Measurements from ENCODE around the gene HAUS3. TPM values are rescaled to one million over a fixed set of nuclear protein-coding genes. Genes with fewer than 3 reads are reported as not detected.

Gene HAUS3
- total RNA-seq, 1 experiment from 2014 or later: 18.0 TPM

DNA sequence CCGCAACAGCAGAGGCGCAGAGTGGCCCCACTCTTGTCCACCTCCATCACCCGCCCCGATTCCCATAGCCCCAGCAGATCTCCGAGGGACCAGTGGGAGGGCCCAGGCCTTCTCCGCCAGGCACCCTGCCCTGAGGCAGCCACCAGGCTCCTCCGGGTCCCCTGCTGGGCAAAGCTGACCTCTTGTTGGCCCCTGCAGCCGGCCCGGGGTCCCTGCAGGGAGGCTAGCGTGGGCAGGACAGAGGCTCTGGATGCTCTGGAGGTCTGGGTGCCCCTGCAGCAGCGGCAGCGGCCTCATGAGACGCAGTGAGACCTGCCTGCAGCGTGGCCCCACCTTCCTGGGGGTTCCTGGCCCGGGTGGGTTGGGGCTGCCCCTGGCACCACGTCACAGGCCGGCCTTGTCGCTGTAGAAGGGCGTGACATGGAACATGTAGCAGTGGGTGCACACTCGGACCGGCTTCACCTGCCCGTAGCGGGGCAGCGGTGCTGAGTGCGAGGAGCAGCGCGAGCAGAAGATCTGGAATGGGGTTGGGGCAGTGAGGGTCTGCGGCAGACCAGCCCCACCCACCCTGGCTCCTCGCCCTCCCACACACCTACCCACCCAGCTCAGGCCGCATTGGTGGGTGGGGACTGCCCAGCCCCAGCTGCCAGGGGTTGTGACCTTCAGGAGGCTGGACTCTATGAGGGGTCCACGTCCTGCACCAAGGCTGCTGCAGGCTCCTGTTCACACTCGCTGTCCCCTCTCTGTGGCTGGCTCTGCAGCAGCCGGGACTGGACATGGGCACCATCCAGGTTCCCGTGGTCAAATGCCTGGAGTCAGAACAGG lies 28.6 kb upstream of the HAUS3 start:
- no peaks in the 10 kb centered on the region for H3K9me3 Mint-ChIP-seq

More for the DNA sequence above, 28.6 kb upstream of the HAUS3 start:
- TF ChIP-seq, protein P1, sequence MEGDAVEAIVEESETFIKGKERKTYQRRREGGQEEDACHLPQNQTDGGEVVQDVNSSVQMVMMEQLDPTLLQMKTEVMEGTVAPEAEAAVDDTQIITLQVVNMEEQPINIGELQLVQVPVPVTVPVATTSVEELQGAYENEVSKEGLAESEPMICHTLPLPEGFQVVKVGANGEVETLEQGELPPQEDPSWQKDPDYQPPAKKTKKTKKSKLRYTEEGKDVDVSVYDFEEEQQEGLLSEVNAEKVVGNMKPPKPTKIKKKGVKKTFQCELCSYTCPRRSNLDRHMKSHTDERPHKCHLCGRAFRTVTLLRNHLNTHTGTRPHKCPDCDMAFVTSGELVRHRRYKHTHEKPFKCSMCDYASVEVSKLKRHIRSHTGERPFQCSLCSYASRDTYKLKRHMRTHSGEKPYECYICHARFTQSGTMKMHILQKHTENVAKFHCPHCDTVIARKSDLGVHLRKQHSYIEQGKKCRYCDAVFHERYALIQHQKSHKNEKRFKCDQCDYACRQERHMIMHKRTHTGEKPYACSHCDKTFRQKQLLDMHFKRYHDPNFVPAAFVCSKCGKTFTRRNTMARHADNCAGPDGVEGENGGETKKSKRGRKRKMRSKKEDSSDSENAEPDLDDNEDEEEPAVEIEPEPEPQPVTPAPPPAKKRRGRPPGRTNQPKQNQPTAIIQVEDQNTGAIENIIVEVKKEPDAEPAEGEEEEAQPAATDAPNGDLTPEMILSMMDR (conservative IDR thresholded peaks at IDR 0.05): no peak
- H2AK5ac ChIP-seq (ENCODE audit: insufficient read length, low read length): no peak overlapping the region
- H3K4me1 ChIP-seq (ENCODE audit: insufficient read depth, low read length): no peaks in the 10 kb centered on the region
- peak overlapping the region in 1 of 3 experiments; percentile 87; a peak in 1 of 7 replicates for H3K27ac Mint-ChIP-seq
- H2BK120ac ChIP-seq (ENCODE audit: low read depth, low read length, poor library complexity, severe bottlenecking): no peak overlapping the region
- no peaks in the 10 kb centered on the region for H3K79me2 ChIP-seq (ENCODE audit: insufficient read depth, low read length)
- peaks cover 2% of the 10 kb centered on the region; the same call in 1 of the 2 replicates for H3K27me3 Mint-ChIP-seq (ENCODE audit: low read depth)
- no peak for DNase-seq
- H3K4ac ChIP-seq (ENCODE audit: low read depth, low read length): no peak overlapping the region
- H3K79me1 ChIP-seq (ENCODE audit: insufficient read depth, low read depth, low read length, poor library complexity, severe bottlenecking): no peaks in the 10 kb centered on the region
- H2AFZ ChIP-seq (ENCODE audit: low read length): no peak overlapping the region
- no peak overlapping the region for H3K4me2 ChIP-seq (ENCODE audit: insufficient read depth, insufficient read length, low read length)
- H3K4me1 Mint-ChIP-seq: peaks cover 4 to 11% of the 10 kb centered on the region in 2 experiments; a peak in 3 of 4 replicates
- H4K91ac ChIP-seq (ENCODE audit: insufficient read length, low read depth, low read length): no peak overlapping the region
- H2BK20ac ChIP-seq (ENCODE audit: low read depth, low read length, poor library complexity, severe bottlenecking): no peak overlapping the region
- H3T11ph ChIP-seq (ENCODE audit: low read length): no peak overlapping the region
- no peak overlapping the region for H4K8ac ChIP-seq (replicated peaks; ENCODE audit: insufficient read length, low read depth, low read length)
- no peak overlapping the region for H4K5ac ChIP-seq (ENCODE audit: insufficient read length, low read depth, low read length)
- H3K23ac ChIP-seq (ENCODE audit: insufficient read length, low read depth, low read length): no peak overlapping the region
- no CpG with 5 or more reads among the region's 34 CpGs for WGBS (ENCODE audit: extremely low coverage, insufficient read length, low lambda C conversion rate)
- H2BK5ac ChIP-seq (ENCODE audit: insufficient read length, low read length): no peak overlapping the region
- no peaks in the 10 kb centered on the region for H3K23me2 ChIP-seq (ENCODE audit: insufficient read length, low read depth, low read length, poor library complexity, severe bottlenecking)
- H3K9ac ChIP-seq (ENCODE audit: extremely low read depth, insufficient read length, low read length): no peak overlapping the region
- no peaks in the 10 kb centered on the region for H3K27me3 ChIP-seq (ENCODE audit: insufficient read depth, low read length)
- H3K14ac ChIP-seq (ENCODE audit: insufficient read depth, low read length): no peak overlapping the region; the same call in 1 of the 2 replicates
- no peaks in the 10 kb centered on the region for H3K36me3 Mint-ChIP-seq (ENCODE audit: insufficient read depth in 1 of 3, low read depth in 3 of 3)
- H3K9me3 ChIP-seq (ENCODE audit: control insufficient read depth, low read depth, low read length): no peaks in the 10 kb centered on the region
- H2BK15ac ChIP-seq (ENCODE audit: low read depth, low read length): no peak overlapping the region
- no peak overlapping the region for H3K27ac ChIP-seq (ENCODE audit: insufficient read length, low read depth, low read length)
- H3K18ac ChIP-seq (ENCODE audit: insufficient read length, low read depth, low read length): no peak overlapping the region
- H4K20me1 ChIP-seq (ENCODE audit: control insufficient read depth, insufficient read depth, insufficient read length): no peaks in the 10 kb centered on the region
- H3K56ac ChIP-seq (ENCODE audit: insufficient read length, low read depth, low read length): no peak overlapping the region
- no peak overlapping the region for H3K4me3 Mint-ChIP-seq
- H2BK12ac ChIP-seq (ENCODE audit: insufficient read length, low read depth, low read length): no peak overlapping the region
